GM23248 (cell line): ENCODE data around the gene GSN. TPM values are rescaled to one million over a fixed set of nuclear protein-coding genes. Genes with fewer than 3 reads are reported as not detected.

ENCODE experiments used
- DNase-seq: peaks from one replicate; pipeline ENCODE4 v3.0.0-alpha.2; 2015
- H2AFZ ChIP-seq: fragments of 200-600 bp; sonication (generic); 2 replicates; pipeline ENCODE4 v1.6.1; 2016; ENCODE audit warnings: antibody characterized with exemption
- H3F3A ChIP-seq: fragments of 200-600 bp; sonication (generic); 2 replicates; pipeline ENCODE4 v1.6.1; 2016; ENCODE audit warnings: mild to moderate bottlenecking, antibody characterized with exemption, mixed run types; ENCODE audit not compliant: insufficient read depth
- H3K27ac ChIP-seq: fragments of 200-600 bp; sonication (generic); 2 replicates; pipeline ENCODE4 v1.5.1; 2016; ENCODE audit warnings: mild to moderate bottlenecking
- H3K27me3 ChIP-seq: fragments of 200-600 bp; sonication (generic); replicated peaks from 2 replicates; pipeline ENCODE4 v1.6.1; 2016; ENCODE audit warnings: mild to moderate bottlenecking; ENCODE audit not compliant: insufficient read depth
- H3K36me3 ChIP-seq: fragments of 200-600 bp; sonication (generic); 2 replicates; pipeline ENCODE4 v1.6.1; 2016; ENCODE audit warnings: low read depth, mild to moderate bottlenecking
- H3K4me1 ChIP-seq: fragments of 200-600 bp; sonication (generic); 2 replicates; pipeline ENCODE4 v1.6.1; 2016; ENCODE audit warnings: mild to moderate bottlenecking; ENCODE audit not compliant: insufficient read depth
- H3K4me2 ChIP-seq: fragments of 200-600 bp; sonication (generic); one replicate; pipeline ENCODE4 v1.6.1; 2016; ENCODE audit warnings: mild to moderate bottlenecking; ENCODE audit not compliant: unreplicated experiment
- H3K4me3 ChIP-seq: fragments of 200-600 bp; sonication (generic); 2 replicates; pipeline ENCODE4 v1.5.1; 2016; ENCODE audit warnings: mild to moderate bottlenecking
- H3K79me2 ChIP-seq: fragments of 200-600 bp; sonication (generic); 2 replicates; pipeline ENCODE4 v1.6.1; 2016; ENCODE audit warnings: mild to moderate bottlenecking; ENCODE audit not compliant: insufficient read depth
- H3K9ac ChIP-seq: fragments of 200-600 bp; sonication (generic); 2 replicates; pipeline ENCODE4 v1.6.1; 2016; ENCODE audit warnings: mild to moderate bottlenecking
- H3K9me2 ChIP-seq: fragments of 200-600 bp; sonication (generic); 2 replicates; pipeline ENCODE4 v1.6.1; 2016; ENCODE audit warnings: mixed run types, mild to moderate bottlenecking, moderate library complexity; ENCODE audit not compliant: insufficient read depth
- H3K9me3 ChIP-seq: fragments of 200-600 bp; sonication (generic); one replicate; pipeline ENCODE4 v1.6.1; 2017; ENCODE audit warnings: low read depth
- H4K20me1 ChIP-seq: fragments of 200-600 bp; sonication (generic); 2 replicates; pipeline ENCODE4 v1.6.0; 2016; ENCODE audit not compliant: insufficient read depth
- EZH2 ChIP-seq: fragments of 200-600 bp; sonication (generic); IDR thresholded peaks from 2 replicates; pipeline ENCODE4 v1.6.1; 2018; ENCODE audit warnings: antibody characterized with exemption, mild to moderate bottlenecking; ENCODE audit not compliant: insufficient read depth, poor library complexity, severe bottlenecking
- EZH2phosphoT487 ChIP-seq: fragments of 200-600 bp; sonication (generic); IDR thresholded peaks from 2 replicates; pipeline ENCODE4 v1.6.1; 2018; ENCODE audit warnings: antibody characterized with exemption, moderate library complexity, mild to moderate bottlenecking, low read depth; ENCODE audit not compliant: insufficient read depth
- WGBS, 2 experiments: methylation state at CpG; one replicate each; pipeline ENCODE4 v1.1.6; 2015 to 2017; ENCODE audit warnings: low lambda C conversion rate in 2 of 2, low coverage in 1 of 2; ENCODE audit errors: missing lambda C conversion rate in 2 of 2; 5-methylcytosine and 5-hydroxymethylcytosine counted together
- in situ Hi-C: fragments of 300-500 bp; cut with MboI; formaldehyde crosslinking; loops from 2 replicates; pipeline ENCODE4 v1.15.0; 2020
- polyA plus RNA-seq: library from polyadenylated mRNA; unstranded; fragments of >200 nt; fragmentation: Nextera tagmentation; extraction: Ambion mirVana; gene quantifications from 2 replicates; pipeline ENCODE4 v1.2.1, GENCODE V29; 2016
- total RNA-seq: library from RNA; depleted of rRNA; stranded (reverse); fragments of >200 nt; shearing (Covaris generic); gene quantifications from 2 replicates; pipeline ENCODE4 v1.2.3, GENCODE V29; 2014

Gene GSN
- total and polyA plus RNA-seq, 2 experiments from 2014 or later, result 258 to 387 TPM

GRCh38 chr9:121221664-121222055 lies 46.3 kb upstream of the GSN start:
- H4K20me1 ChIP-seq, result no peaks in the 10 kb centered on the region
- DNase-seq, result no peak
- H3K27me3 ChIP-seq, result no peaks in the 10 kb centered on the region
- no peak overlapping the region for H2AFZ ChIP-seq
- H3K4me3 ChIP-seq, result no peak overlapping the region
- H3F3A ChIP-seq, result 0 out of 2 replicates have a peak, but pooled peaks cover 8% of the 10 kb centered on the region
- H3K4me1 ChIP-seq, result peaks cover 13% of the 10 kb centered on the region
- H3K9ac ChIP-seq, result no peak overlapping the region
- no peaks in the 10 kb centered on the region for H3K79me2 ChIP-seq
- H3K4me2 ChIP-seq, result no peak overlapping the region
- 98% methylated on average over 2 of the region's 2 CpGs for WGBS, 2 experiments
- TF ChIP-seq EZH2phosphoT487 (no peak), EZH2 (no peak)
- in situ Hi-C loops, result loop anchor here (25.0 kb wide), 1 partner anchor 91 kb away; no protein-coding TSS in a partner anchor
- no peaks in the 10 kb centered on the region for H3K36me3 ChIP-seq
- no peaks in the 10 kb centered on the region for H3K9me3 ChIP-seq
- no peaks in the 10 kb centered on the region for H3K9me2 ChIP-seq
- H3K27ac ChIP-seq, result no peak overlapping the region

DNA sequence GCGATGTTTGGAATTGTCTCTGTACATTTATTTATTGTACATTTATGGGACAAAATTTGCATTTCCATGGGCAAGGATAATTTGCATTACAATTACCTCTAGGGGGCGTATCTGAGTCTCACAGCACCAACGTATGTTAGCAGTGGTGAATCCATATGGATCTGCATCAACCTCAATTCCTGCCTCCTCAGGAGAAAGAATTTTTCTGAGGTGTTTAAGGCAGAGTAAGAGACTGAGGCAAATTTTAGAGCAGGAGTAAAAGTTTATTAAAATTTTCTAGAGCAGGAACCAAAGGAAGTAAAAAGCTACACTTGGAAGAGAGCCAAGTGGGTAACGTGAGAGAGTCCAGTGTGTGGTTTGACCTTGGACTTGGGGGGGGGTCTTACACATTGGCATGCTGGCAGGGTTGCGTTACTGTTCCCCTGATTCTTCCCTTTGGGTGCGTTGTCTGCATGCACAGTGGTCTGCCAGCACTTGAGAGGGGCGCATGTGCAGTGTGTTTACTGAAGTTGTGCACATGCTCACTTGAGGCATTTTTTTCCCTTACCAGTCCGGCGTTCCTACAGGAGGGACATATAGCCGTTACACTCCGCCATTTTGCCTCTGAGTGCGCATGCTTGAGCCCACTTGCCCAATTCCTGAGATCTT lies 45.3 kb upstream of the GSN start:
- in situ Hi-C loops, result loop anchor here (25.0 kb wide), 1 partner anchor 90 kb away; no protein-coding TSS in a partner anchor

DNA sequence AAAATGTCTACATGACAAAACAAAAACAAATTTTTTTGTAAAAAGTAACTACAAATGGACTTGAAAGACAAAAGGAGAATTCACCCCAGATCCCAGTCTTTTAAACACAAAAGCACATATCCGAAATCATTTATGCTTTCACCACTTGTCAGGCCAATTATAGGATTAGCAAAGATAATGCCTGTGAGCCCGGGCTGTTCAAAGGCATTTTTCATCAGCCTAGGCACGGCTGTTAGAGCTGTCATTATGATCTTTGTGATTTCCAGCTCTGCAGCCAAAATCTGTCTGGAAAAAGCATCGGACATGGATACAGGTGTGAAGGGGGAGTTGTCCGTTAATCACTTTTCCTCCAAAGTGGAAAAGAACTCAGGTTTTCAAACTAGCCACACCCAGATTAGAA lies 42.7 kb upstream of the GSN start:
- H4K20me1 ChIP-seq, result no peaks in the 10 kb centered on the region
- H3K9me3 ChIP-seq, result no peaks in the 10 kb centered on the region
- no peak overlapping the region for H3K4me3 ChIP-seq
- no peak for DNase-seq
- WGBS, 2 experiments, result 74 to 81% methylated on average over 5 of the region's 5 CpGs
- H2AFZ ChIP-seq, result no peak overlapping the region
- no peak overlapping the region for H3K27ac ChIP-seq
- H3K9ac ChIP-seq, result no peak overlapping the region
- H3K27me3 ChIP-seq, result no peaks in the 10 kb centered on the region
- H3K4me2 ChIP-seq, result no peak overlapping the region
- H3F3A ChIP-seq, result 0 out of 2 replicates have a peak, but pooled peaks cover 8% of the 10 kb centered on the region
- in situ Hi-C loops, result no loop called here
- no peaks in the 10 kb centered on the region for H3K79me2 ChIP-seq
- TF ChIP-seq EZH2phosphoT487 (no peak), EZH2 (no peak)
- no peaks in the 10 kb centered on the region for H3K36me3 ChIP-seq
- H3K9me2 ChIP-seq, result no peaks in the 10 kb centered on the region
- peaks cover 13% of the 10 kb centered on the region for H3K4me1 ChIP-seq

More for the DNA sequence above, 45.3 kb upstream of the GSN start:
- 61% methylated on average over 12 of the region's 12 CpGs for WGBS, 2 experiments
- no peak overlapping the region for H2AFZ ChIP-seq
- no peak for TF ChIP-seq EZH2
- TF ChIP-seq EZH2phosphoT487, result no peak
- no peaks in the 10 kb centered on the region for H4K20me1 ChIP-seq
- H3K36me3 ChIP-seq, result no peaks in the 10 kb centered on the region
- no peak overlapping the region for H3K27ac ChIP-seq
- H3K9me3 ChIP-seq, result no peaks in the 10 kb centered on the region
- no peaks in the 10 kb centered on the region for H3K9me2 ChIP-seq
- DNase-seq, result peak; percentile 84
- peaks cover 13% of the 10 kb centered on the region for H3K4me1 ChIP-seq
- H3K9ac ChIP-seq, result no peak overlapping the region
- H3F3A ChIP-seq, result 0 out of 2 replicates have a peak, but pooled peaks cover 8% of the 10 kb centered on the region
- H3K79me2 ChIP-seq, result no peaks in the 10 kb centered on the region
- no peak overlapping the region for H3K4me2 ChIP-seq
- no peaks in the 10 kb centered on the region for H3K27me3 ChIP-seq
- no peak overlapping the region for H3K4me3 ChIP-seq

DNA sequence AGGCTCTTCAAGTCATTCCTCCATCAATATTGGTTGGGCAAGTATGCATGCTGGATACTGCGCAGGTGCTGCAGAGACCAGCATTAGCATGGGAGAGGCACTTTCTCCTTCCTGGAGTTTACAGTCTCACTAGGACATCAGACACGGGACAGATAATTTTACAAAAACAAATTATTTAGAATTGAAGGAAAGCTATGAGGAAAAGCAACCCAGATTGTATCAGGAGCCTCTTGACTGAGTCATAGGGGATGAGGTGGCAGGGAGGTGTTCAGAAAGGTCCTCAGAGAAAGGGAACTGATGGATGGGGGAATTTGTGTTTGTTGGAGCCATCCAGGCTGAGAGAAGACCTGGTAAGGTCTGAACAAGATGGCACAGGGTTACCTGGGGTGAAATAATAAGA lies 41.8 kb upstream of the GSN start:
- no peaks in the 10 kb centered on the region for H4K20me1 ChIP-seq
- 50 to 53% methylated on average over 2 of the region's 2 CpGs for WGBS, 2 experiments
- H3K4me3 ChIP-seq, result no peak overlapping the region
- TF ChIP-seq EZH2phosphoT487 (no peak), EZH2 (no peak)
- no peaks in the 10 kb centered on the region for H3K9me3 ChIP-seq
- no peaks in the 10 kb centered on the region for H3K79me2 ChIP-seq
- 0 out of 2 replicates have a peak, but pooled peaks cover 8% of the 10 kb centered on the region for H3F3A ChIP-seq
- H2AFZ ChIP-seq, result 0 out of 2 replicates have a peak overlapping the region, but pooled peaks have one; percentile 22
- in situ Hi-C loops, result no loop called here
- DNase-seq, result peak; percentile 73
- H3K36me3 ChIP-seq, result no peaks in the 10 kb centered on the region
- H3K9ac ChIP-seq, result no peak overlapping the region
- H3K27me3 ChIP-seq, result no peaks in the 10 kb centered on the region
- no peaks in the 10 kb centered on the region for H3K9me2 ChIP-seq
- H3K27ac ChIP-seq, result no peak overlapping the region
- H3K4me2 ChIP-seq, result peak overlapping the region; percentile 34
- H3K4me1 ChIP-seq, result peaks cover 13% of the 10 kb centered on the region

DNA sequence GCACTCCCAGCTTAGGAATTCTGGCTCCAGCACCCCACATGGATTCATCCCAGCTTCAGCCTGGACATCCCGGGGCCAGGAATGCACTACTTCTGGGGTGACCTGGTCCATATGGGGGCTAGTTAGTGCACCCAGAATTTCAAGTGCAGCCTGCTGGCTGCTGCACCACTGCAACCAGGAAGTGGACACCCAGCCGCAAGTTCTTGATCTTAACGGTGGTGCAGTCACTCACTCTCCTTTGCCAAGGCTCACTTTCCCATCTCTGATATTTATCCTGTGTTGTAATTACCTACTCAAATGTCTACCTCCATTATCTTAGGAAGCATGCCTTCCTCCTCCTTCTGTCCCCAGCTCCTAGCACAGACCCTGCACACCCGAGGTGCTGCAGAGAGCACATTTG lies 40.1 kb upstream of the GSN start:
- no peaks in the 10 kb centered on the region for H3K9me2 ChIP-seq
- TF ChIP-seq EZH2, result no peak
- no peak for TF ChIP-seq EZH2phosphoT487
- H3K27ac ChIP-seq, result no peak overlapping the region
- H3K4me1 ChIP-seq, result peaks cover 10% of the 10 kb centered on the region
- no peak overlapping the region for H3K4me2 ChIP-seq
- H3K4me3 ChIP-seq, result no peak overlapping the region
- H3F3A ChIP-seq, result 0 out of 2 replicates have a peak, but pooled peaks cover 8% of the 10 kb centered on the region
- no peaks in the 10 kb centered on the region for H3K27me3 ChIP-seq
- no peaks in the 10 kb centered on the region for H3K79me2 ChIP-seq
- no peaks in the 10 kb centered on the region for H3K36me3 ChIP-seq
- in situ Hi-C loops, result no loop called here
- no peak overlapping the region for H2AFZ ChIP-seq
- H4K20me1 ChIP-seq, result no peaks in the 10 kb centered on the region
- H3K9me3 ChIP-seq, result no peaks in the 10 kb centered on the region
- 76 to 89% methylated on average over 4 of the region's 4 CpGs for WGBS, 2 experiments
- no peak overlapping the region for H3K9ac ChIP-seq
- DNase-seq, result no peak
